Trophoblast cell (in vitro differentiated cells and primary cell): ENCODE measurements around the gene TXNRD2.
A peak's percentile ranks its signal among the peaks of the same experiment; 100 is the strongest.
"Not testable (repeated sequence)": the region's sequence is repeated elsewhere in the genome, so short reads cannot be mapped to it uniquely, and the experiment has no call there.

Experiments used
- DNase-seq, 2 donors: peaks; one replicate each; pipeline ENCODE4 v3.0.0-alpha.2; 2016
- H2AFZ ChIP-seq: 2 replicates; pipeline ENCODE4 v1.6.1; 2013; ENCODE audit warnings: low read length, moderate library complexity, mild to moderate bottlenecking; ENCODE audit not compliant: insufficient read depth, poor library complexity
- H2AK5ac ChIP-seq: 2 replicates; pipeline ENCODE4 v1.6.1; 2013; ENCODE audit warnings: mild to moderate bottlenecking, low read length
- H2BK120ac ChIP-seq: 2 replicates; pipeline ENCODE4 v1.6.1; 2013; ENCODE audit warnings: low read length, mild to moderate bottlenecking, moderate library complexity; ENCODE audit not compliant: insufficient read depth, poor library complexity
- H2BK12ac ChIP-seq: 2 replicates; pipeline ENCODE4 v1.6.1; 2013; ENCODE audit warnings: mild to moderate bottlenecking, low read length, moderate library complexity
- H2BK5ac ChIP-seq: 2 replicates; pipeline ENCODE4 v1.6.1; 2013; ENCODE audit warnings: low read length, low read depth, moderate library complexity, mild to moderate bottlenecking; ENCODE audit not compliant: poor library complexity
- H3K14ac ChIP-seq: 2 replicates; pipeline ENCODE4 v1.6.1; 2013; ENCODE audit warnings: mild to moderate bottlenecking, low read length
- H3K18ac ChIP-seq: 2 replicates; pipeline ENCODE4 v1.6.1; 2013; ENCODE audit warnings: mild to moderate bottlenecking, low read length
- H3K23ac ChIP-seq: 2 replicates; pipeline ENCODE4 v1.6.1; 2013; ENCODE audit warnings: low read length
- H3K27ac ChIP-seq: 2 replicates; pipeline ENCODE4 v1.5.1; 2013; ENCODE audit warnings: low read depth, mild to moderate bottlenecking, inconsistent platforms, low read length, moderate library complexity
- H3K27me3 ChIP-seq: 2 replicates; pipeline ENCODE4 v1.6.1; 2013; ENCODE audit warnings: inconsistent platforms, mild to moderate bottlenecking, low read length, moderate library complexity; ENCODE audit not compliant: insufficient read depth
- H3K36me3 ChIP-seq, 2 experiments: 1 replicate in 1 of 2; 2 replicates in 1 of 2; pipeline ENCODE4 v1.6.1; 2013; ENCODE audit warnings: low read length in 2 of 2, mild to moderate bottlenecking in 2 of 2, moderate library complexity in 1 of 2; ENCODE audit not compliant: insufficient read depth in 2 of 2, control insufficient read depth in 1 of 2
- H3K4ac ChIP-seq: 2 replicates; pipeline ENCODE4 v1.6.1; 2013; ENCODE audit warnings: low read depth, mild to moderate bottlenecking, low read length, moderate library complexity
- H3K4me1 ChIP-seq, 2 experiments: 1 replicate in 1 of 2; 2 replicates in 1 of 2; pipeline ENCODE4 v1.6.1; 2013; ENCODE audit warnings: low read length in 2 of 2, mild to moderate bottlenecking in 2 of 2, moderate library complexity in 1 of 2; ENCODE audit not compliant: insufficient read depth in 2 of 2, control insufficient read depth in 1 of 2
- H3K4me2 ChIP-seq: 2 replicates; pipeline ENCODE4 v1.6.1; 2013; ENCODE audit warnings: inconsistent platforms, mild to moderate bottlenecking, low read length, moderate library complexity
- H3K4me3 ChIP-seq: 2 replicates; pipeline ENCODE4 v1.5.1; 2013; ENCODE audit warnings: mild to moderate bottlenecking, low read depth, low read length, inconsistent platforms
- H3K79me1 ChIP-seq: one replicate; pipeline ENCODE4 v1.6.1; 2013; ENCODE audit warnings: low read length
- H3K79me2 ChIP-seq: 2 replicates; pipeline ENCODE4 v1.6.1; 2013; ENCODE audit warnings: low read length, mild to moderate bottlenecking; ENCODE audit not compliant: control insufficient read depth, insufficient read depth, poor library complexity
- H3K9ac ChIP-seq: 2 replicates; pipeline ENCODE4 v1.6.1; 2013; ENCODE audit warnings: mild to moderate bottlenecking, low read length
- H3K9me3 ChIP-seq: 2 replicates; pipeline ENCODE4 v1.6.1; 2013; ENCODE audit warnings: low read depth, mild to moderate bottlenecking, control low read depth, inconsistent platforms, low read length; ENCODE audit not compliant: insufficient read depth
- H4K12ac ChIP-seq: 2 replicates; pipeline ENCODE4 v1.6.1; 2013; ENCODE audit warnings: low read depth, mild to moderate bottlenecking, low read length, moderate library complexity
- H4K8ac ChIP-seq: 2 replicates; pipeline ENCODE4 v1.6.1; 2013; ENCODE audit warnings: low read depth, mild to moderate bottlenecking, low read length, moderate library complexity
- H4K91ac ChIP-seq: one replicate; pipeline ENCODE4 v1.6.1; 2013; ENCODE audit warnings: low read depth, mild to moderate bottlenecking, low read length, moderate library complexity
- WGBS: extraction: QIAGEN DNeasy Blood & Tissue Kit; methylation state at CpG from one replicate; pipeline ENCODE4 v1.1.7; 2013; ENCODE audit warnings: missing lambda C conversion rate; ENCODE audit not compliant: insufficient read length, insufficient coverage; ENCODE audit errors: extremely low coverage; 5-methylcytosine and 5-hydroxymethylcytosine counted together

The TXNRD2 gene

DNA sequence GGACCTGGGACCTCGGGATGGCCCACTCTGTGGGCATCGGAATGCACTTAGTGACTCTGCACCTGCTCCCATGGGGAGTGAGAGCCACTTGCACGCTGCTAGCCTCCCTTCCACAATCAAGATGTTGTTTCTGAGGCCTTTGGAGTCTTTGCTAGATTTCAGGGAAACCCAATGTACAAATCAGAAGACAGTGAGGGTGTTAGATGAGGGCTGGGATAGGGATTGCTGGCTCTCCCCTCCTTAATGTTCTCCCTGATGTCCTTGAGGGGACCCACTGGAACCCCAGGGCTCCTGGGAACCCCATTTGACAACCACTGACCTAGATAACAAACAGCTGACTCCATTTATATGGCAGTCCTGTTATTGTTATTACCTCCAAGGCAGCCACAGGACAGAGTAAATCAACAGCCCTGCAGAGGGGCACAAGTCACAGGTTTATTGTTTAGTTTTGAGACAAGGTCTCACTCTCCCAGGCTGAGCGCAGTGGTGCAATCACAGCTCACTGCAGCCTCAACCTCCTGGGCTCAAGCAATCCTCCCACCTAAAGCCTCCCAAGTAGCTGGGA lies 31.4 kb downstream of the TXNRD2 start:
- no peak overlapping the region for H3K9ac ChIP-seq
- H3K4ac ChIP-seq = no peak overlapping the region
- no peak overlapping the region for H3K18ac ChIP-seq
- H2AFZ ChIP-seq = no peak overlapping the region
- no peak overlapping the region for H3K14ac ChIP-seq
- no peaks in the 10 kb centered on the region for H3K79me2 ChIP-seq
- no CpG with 5 or more reads among the region's 4 CpGs for WGBS
- H2BK12ac ChIP-seq = no peak overlapping the region
- DNase-seq = no peak
- H3K27ac ChIP-seq = no peak overlapping the region
- peaks cover 3 to 4% of the 10 kb centered on the region in 2 experiments for H3K4me1 ChIP-seq
- H3K23ac ChIP-seq = no peak overlapping the region
- H4K91ac ChIP-seq = no peak overlapping the region
- H2AK5ac ChIP-seq = no peak overlapping the region
- H3K79me1 ChIP-seq = peaks cover 4% of the 10 kb centered on the region
- H3K9me3 ChIP-seq = peaks cover 6% of the 10 kb centered on the region
- no peak overlapping the region for H2BK120ac ChIP-seq
- H2BK5ac ChIP-seq = no peak overlapping the region
- no peak overlapping the region for H3K4me2 ChIP-seq
- H3K27me3 ChIP-seq = no peaks in the 10 kb centered on the region
- no peak overlapping the region for H4K8ac ChIP-seq
- no peak overlapping the region for H3K4me3 ChIP-seq
- no peaks in the 10 kb centered on the region for H3K36me3 ChIP-seq
- H4K12ac ChIP-seq = no peak overlapping the region

DNA sequence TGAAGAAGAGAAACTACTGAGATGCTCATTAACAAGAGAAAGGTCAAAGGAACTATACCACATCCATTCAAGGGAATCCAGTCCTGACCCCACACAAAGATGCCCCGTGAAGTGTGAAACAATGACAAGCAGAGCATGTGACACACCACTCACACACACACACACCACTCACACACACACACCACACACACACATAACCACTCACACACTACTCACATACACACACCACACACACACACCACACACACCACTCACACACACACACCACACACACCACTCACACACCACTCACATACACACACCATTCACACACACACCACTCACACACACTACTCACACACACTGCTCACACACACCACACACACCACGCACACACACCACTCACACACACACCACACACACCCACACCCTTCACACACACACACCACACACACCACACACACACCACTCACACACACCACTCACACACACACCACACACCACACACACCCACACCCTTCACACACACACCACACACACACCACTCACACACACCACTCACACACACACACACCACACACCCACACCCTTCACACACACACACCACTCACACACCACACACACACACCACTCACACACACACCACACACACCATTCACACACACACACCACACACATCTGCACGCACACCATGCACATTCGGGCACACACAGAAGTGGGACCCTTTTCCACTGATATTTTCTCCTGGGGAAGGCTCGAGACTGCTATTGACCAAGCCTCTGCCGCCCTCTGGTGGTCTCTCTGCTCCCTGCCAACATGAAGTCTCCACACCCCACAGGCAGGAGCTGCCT lies 32.1 kb downstream of the TXNRD2 start:
- Histone ChIP-seq H2AK5ac (peak overlapping the region; percentile 9), H3K36me3 (no peaks in the 10 kb centered on the region), H3K4ac (no peak overlapping the region), H2AFZ (no peak overlapping the region), H3K27me3 (no peaks in the 10 kb centered on the region), H4K91ac (peak overlapping the region; percentile 8), H3K79me1 (peaks cover 4% of the 10 kb centered on the region), H3K23ac (no peak overlapping the region), H3K4me1 (peaks cover 3 to 4% of the 10 kb centered on the region in 2 experiments), H3K9ac (no peak overlapping the region), H3K9me3 (peaks cover 6% of the 10 kb centered on the region), H3K27ac (no peak overlapping the region), H2BK120ac (no peak overlapping the region), H4K8ac (no peak overlapping the region), H2BK12ac (peak overlapping the region; percentile 7), H3K18ac (peak overlapping the region; percentile 8), H3K4me3 (peak overlapping the region; percentile 42), H3K4me2 (no peak overlapping the region), H3K79me2 (no peaks in the 10 kb centered on the region), H3K14ac (peak overlapping the region; percentile 10), H2BK5ac (no peak overlapping the region), H4K12ac (no peak overlapping the region)
- DNase-seq = peak; percentile 62 to 86
- WGBS = 100% methylated on average over 1 of the region's 6 CpGs

DNA sequence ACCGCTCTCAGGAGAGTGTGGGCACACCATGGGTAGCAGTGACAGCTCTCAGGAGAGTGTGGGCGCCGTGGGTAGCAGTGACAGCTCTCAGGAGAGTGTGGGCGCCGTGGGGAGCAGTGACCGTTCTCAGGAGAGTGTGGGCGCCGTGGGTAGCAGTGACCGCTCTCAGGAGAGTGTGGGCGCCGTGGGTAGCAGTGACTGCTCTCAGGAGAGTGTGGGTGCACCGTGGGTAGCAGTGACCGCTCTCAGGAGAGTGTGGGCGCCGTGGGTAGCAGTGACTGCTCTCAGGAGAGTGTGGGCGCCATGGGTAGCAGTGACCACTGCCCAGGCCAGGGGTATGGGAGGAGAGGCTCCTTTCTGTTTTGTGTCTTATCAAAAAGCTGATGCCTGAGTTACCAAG lies 33.7 kb downstream of the TXNRD2 start:
- not testable (repeated sequence) for DNase-seq, H4K12ac ChIP-seq, H3K4me2 ChIP-seq, H2AK5ac ChIP-seq, H3K4me3 ChIP-seq, H2BK12ac ChIP-seq, H4K91ac ChIP-seq, H3K18ac ChIP-seq, H3K27me3 ChIP-seq, H3K14ac ChIP-seq, H3K4ac ChIP-seq, H3K23ac ChIP-seq, H2BK120ac ChIP-seq, H2BK5ac ChIP-seq, H3K9me3 ChIP-seq, H3K79me2 ChIP-seq, H2AFZ ChIP-seq, H4K8ac ChIP-seq, H3K36me3 ChIP-seq, H3K9ac ChIP-seq, H3K27ac ChIP-seq
- peaks cover 11 to 17% of the 10 kb centered on the region in 2 experiments for H3K4me1 ChIP-seq
- peaks cover 13% of the 10 kb centered on the region for H3K79me1 ChIP-seq
- WGBS = no CpG with 5 or more reads among the region's 16 CpGs

GRCh38 chr22:19906864-19907263 lies 34.8 kb downstream of the TXNRD2 start:
- H3K4me2 ChIP-seq, H3K4ac ChIP-seq, H3K79me2 ChIP-seq, H3K18ac ChIP-seq, H4K12ac ChIP-seq, H3K9ac ChIP-seq, H3K36me3 ChIP-seq, H2BK120ac ChIP-seq, H3K14ac ChIP-seq, H3K4me3 ChIP-seq, H3K27ac ChIP-seq, H2AFZ ChIP-seq, H3K9me3 ChIP-seq, H4K8ac ChIP-seq, H2BK5ac ChIP-seq, H2AK5ac ChIP-seq, H3K27me3 ChIP-seq, DNase-seq, H3K23ac ChIP-seq: not testable (repeated sequence)
- WGBS = no CpG with 5 or more reads among the region's 25 CpGs
- Histone ChIP-seq H3K4me1 (peaks cover 14 to 17% of the 10 kb centered on the region in 2 experiments), H4K91ac (peak overlapping the region; percentile 46), H3K79me1 (peaks cover 14% of the 10 kb centered on the region), H2BK12ac (peak overlapping the region; percentile 18)
